IMR-90 (cell line): ENCODE measurements around the gene MYO1C. TPM values are rescaled to one million over a fixed set of nuclear protein-coding genes. Genes with fewer than 3 reads are reported as not detected.

Source experiments
- ATAC-seq: fragments of 200-7000 bp; cut with Tn5 transposase; 2 replicates; pipeline ENCODE4 v1.9.1; 2020; ENCODE audit warnings: low read depth, mild to moderate bottlenecking, moderate library complexity
- BruUV-seq: library from RNA; stranded (reverse); fragments of 400-500 nt; replicated peaks from 2 replicates; lab custom pipeline; 2021; lab: Mats Ljungman, UMichigan
- CTCF ChIA-PET: fragments of 300-600 bp; formaldehyde crosslinking; extraction: SDS; loops from one replicate; lab custom pipeline; 2021; ENCODE audit warnings: antibody characterized with exemption; lab: Yijun Ruan, JAX
- POLR2A ChIA-PET: fragments of 300-600 bp; sonication (Branson Sonifier 250); formaldehyde crosslinking; loops from one replicate; lab custom pipeline; 2022; ENCODE audit warnings: antibody characterized with exemption; ENCODE audit not compliant: unreplicated experiment; lab: Charles Lee
- DNase-seq: peaks from one replicate; pipeline ENCODE4 v3.0.0; 2013
- H2AFZ ChIP-seq: replicated peaks from 2 replicates; pipeline ENCODE3; 2013; ENCODE audit warnings: low read length, mild to moderate bottlenecking; ENCODE audit not compliant: poor library complexity
- H2AK5ac ChIP-seq: 2 replicates; pipeline ENCODE4 v1.6.1; 2013; ENCODE audit warnings: low read depth, low read length, inconsistent platforms
- H2AK9ac ChIP-seq: replicated peaks from 2 replicates; pipeline ENCODE3; 2013; ENCODE audit warnings: mild to moderate bottlenecking, low read depth, low read length, moderate library complexity; ENCODE audit not compliant: poor library complexity
- H2BK120ac ChIP-seq: 2 replicates; pipeline ENCODE4 v1.6.1; 2013; ENCODE audit warnings: low read depth, low read length, inconsistent platforms
- H2BK15ac ChIP-seq: 3 replicates; pipeline ENCODE4 v1.6.1; 2013; ENCODE audit warnings: low read depth, low read length, inconsistent platforms
- H2BK20ac ChIP-seq: 2 replicates; pipeline ENCODE4 v1.6.1; 2013; ENCODE audit warnings: low read depth, mild to moderate bottlenecking, inconsistent platforms, low read length, moderate library complexity
- H2BK5ac ChIP-seq: 2 replicates; pipeline ENCODE4 v1.6.1; 2013; ENCODE audit warnings: mild to moderate bottlenecking, low read depth, low read length, inconsistent platforms; ENCODE audit not compliant: poor library complexity, severe bottlenecking
- H3K14ac ChIP-seq: replicated peaks from 2 replicates; pipeline ENCODE4 v1.6.1; 2013; ENCODE audit warnings: low read depth, low read length, inconsistent platforms
- H3K18ac ChIP-seq: 2 replicates; pipeline ENCODE4 v1.6.1; 2013; ENCODE audit warnings: low read depth, low read length, control low read depth
- H3K23ac ChIP-seq: 2 replicates; pipeline ENCODE4 v1.6.1; 2013; ENCODE audit warnings: low read depth, low read length, inconsistent platforms
- H3K27ac ChIP-seq: 2 replicates; pipeline ENCODE4 v1.5.1; 2013; ENCODE audit warnings: mild to moderate bottlenecking, control low read depth, low read length; ENCODE audit not compliant: insufficient read depth
- H3K27me3 ChIP-seq: 2 replicates; pipeline ENCODE4 v1.6.1; 2013; ENCODE audit warnings: low read length; ENCODE audit not compliant: control insufficient read depth, insufficient read depth
- H3K36me3 ChIP-seq: 2 replicates; pipeline ENCODE4 v1.6.1; 2013; ENCODE audit warnings: low read length, mixed read lengths; ENCODE audit not compliant: control insufficient read depth, insufficient read depth
- H3K4ac ChIP-seq: 2 replicates; pipeline ENCODE4 v1.6.1; 2013; ENCODE audit warnings: low read depth, low read length, inconsistent platforms
- H3K4me1 ChIP-seq: 2 replicates; pipeline ENCODE4 v1.6.1; 2013; ENCODE audit warnings: low read length, mixed read lengths; ENCODE audit not compliant: control insufficient read depth, insufficient read depth
- H3K4me2 ChIP-seq: 2 replicates; pipeline ENCODE4 v1.6.1; 2013; ENCODE audit warnings: low read depth, mild to moderate bottlenecking, control low read depth, low read length, moderate library complexity
- H3K4me3 ChIP-seq: 2 replicates; pipeline ENCODE4 v1.5.1; 2013; ENCODE audit warnings: low read depth, mild to moderate bottlenecking, control low read depth, low read length, moderate library complexity; ENCODE audit not compliant: insufficient read depth
- H3K56ac ChIP-seq: 2 replicates; pipeline ENCODE4 v1.6.1; 2013; ENCODE audit warnings: low read length, inconsistent platforms; ENCODE audit not compliant: insufficient read depth; ENCODE audit errors: extremely low read depth
- H3K79me1 ChIP-seq, 2 experiments: 2 replicates each; pipeline ENCODE4 v1.6.1; 2013; ENCODE audit warnings: low read length in 2 of 2, inconsistent platforms in 1 of 2, low read depth in 1 of 2
- H3K9ac ChIP-seq: 2 replicates; pipeline ENCODE4 v1.6.1; 2013; ENCODE audit warnings: low read depth, low read length, control low read depth
- H3K9me1 ChIP-seq: 2 replicates; pipeline ENCODE4 v1.6.1; 2013; ENCODE audit warnings: low read length, inconsistent platforms; ENCODE audit not compliant: insufficient read depth
- H3K9me3 ChIP-seq: 2 replicates; pipeline ENCODE4 v1.6.1; 2013; ENCODE audit warnings: low read length; ENCODE audit not compliant: control insufficient read depth, insufficient read depth
- H4K20me1 ChIP-seq: 2 replicates; pipeline ENCODE4 v1.6.1; 2013; ENCODE audit warnings: low read length, inconsistent platforms; ENCODE audit not compliant: insufficient read depth
- H4K5ac ChIP-seq: 2 replicates; pipeline ENCODE4 v1.6.1; 2013; ENCODE audit warnings: mild to moderate bottlenecking, low read depth, low read length, control low read depth
- H4K8ac ChIP-seq, 2 experiments: 2 replicates each; pipeline ENCODE4 v1.6.1; 2013; ENCODE audit warnings: low read depth in 2 of 2, low read length in 2 of 2, control low read depth in 1 of 2, inconsistent platforms in 1 of 2
- H4K91ac ChIP-seq: 2 replicates; pipeline ENCODE4 v1.6.1; 2013; ENCODE audit warnings: low read depth, low read length, inconsistent platforms; ENCODE audit not compliant: insufficient read depth
- BHLHE40 ChIP-seq: fragments of 150-350 bp; IDR thresholded peaks from 2 replicates; pipeline ENCODE4 v1.6.1; 2016; ENCODE audit warnings: mild to moderate bottlenecking, low read depth, low read length
- CEBPB ChIP-seq: IDR thresholded peaks from 2 replicates; pipeline ENCODE4 v1.6.1; 2012; ENCODE audit warnings: low read depth, low read length, improper control_type of control experiment
- CHD1 ChIP-seq: IDR thresholded peaks from 2 replicates; pipeline ENCODE4 v1.6.1; 2012; ENCODE audit warnings: low read depth, low read length, improper control_type of control experiment
- FOS ChIP-seq: fragments of 150-350 bp; IDR thresholded peaks from 2 replicates; pipeline ENCODE4 v1.6.1; 2016; ENCODE audit warnings: low read depth, low read length
- MAFK ChIP-seq: IDR thresholded peaks from 2 replicates; pipeline ENCODE4 v1.6.1; 2012; ENCODE audit warnings: low read depth, low read length, improper control_type of control experiment
- MAZ ChIP-seq: IDR thresholded peaks from 2 replicates; pipeline ENCODE4 v1.6.1; 2012; ENCODE audit warnings: low read depth, mild to moderate bottlenecking, low read length, improper control_type of control experiment, moderate library complexity, borderline replicate concordance
- MXI1 ChIP-seq: IDR thresholded peaks from 2 replicates; pipeline ENCODE4 v1.6.1; 2012; ENCODE audit warnings: low read depth, mild to moderate bottlenecking, low read length, moderate library complexity, borderline replicate concordance
- NFE2L2 ChIP-seq: fragments of 150-350 bp; IDR thresholded peaks from 2 replicates; pipeline ENCODE4 v1.6.1; 2016; ENCODE audit warnings: low read depth, mild to moderate bottlenecking, low read length
- POLR2A ChIP-seq: IDR thresholded peaks from 2 replicates; pipeline ENCODE4 v1.6.1; 2012; ENCODE audit warnings: mild to moderate bottlenecking, low read depth, low read length
- RAD21 ChIP-seq: IDR thresholded peaks from 2 replicates; pipeline ENCODE4 v1.6.1; 2012; ENCODE audit warnings: low read length, improper control_type of control experiment
- RCOR1 ChIP-seq: IDR thresholded peaks from 2 replicates; pipeline ENCODE4 v1.6.1; 2012; ENCODE audit warnings: mild to moderate bottlenecking, low read length, improper control_type of control experiment; ENCODE audit not compliant: insufficient replicate concordance
- RFX5 ChIP-seq: IDR thresholded peaks from 2 replicates; pipeline ENCODE4 v1.8.0; 2012; ENCODE audit warnings: low read depth, mild to moderate bottlenecking, low read length, moderate library complexity
- SMC3 ChIP-seq: fragments of 150-350 bp; IDR thresholded peaks from 2 replicates; pipeline ENCODE4 v1.6.1; 2016; ENCODE audit warnings: low read depth, mild to moderate bottlenecking, antibody characterized with exemption, low read length, moderate library complexity
- USF2 ChIP-seq: fragments of 150-350 bp; IDR thresholded peaks from 2 replicates; pipeline ENCODE4 v1.6.1; 2017; ENCODE audit warnings: mild to moderate bottlenecking, antibody characterized with exemption, low read length, low read depth
- WGBS, 2 experiments: methylation state at CpG; one replicate each; pipeline versions ENCODE4 v1.1.5 to v1.1.7; 2013; ENCODE audit warnings: missing lambda C conversion rate in 2 of 2; ENCODE audit not compliant: insufficient read length in 1 of 2; ENCODE audit errors: extremely low coverage in 2 of 2; 5-methylcytosine and 5-hydroxymethylcytosine counted together
- dilution Hi-C: fragments of 300-500 bp; cut with HindIII; formaldehyde crosslinking; loops from one replicate; pipeline ENCODE4 v1.14.3; 2018; ENCODE audit warnings: low sequenced_read_pairs; ENCODE audit not compliant: unreplicated experiment
- in situ Hi-C: fragments of 300-500 bp; cut with MboI; formaldehyde crosslinking; loops from 3 replicates; pipeline ENCODE4 v1.14.3; 2019; ENCODE audit warnings: low sequenced_read_pairs, inconsistent platforms, mixed read lengths
- intact Hi-C: fragments of 100-400 bp; cut with micrococcal nuclease; formaldehyde crosslinking; loops from 2 replicates; pipeline ENCODE4 v1.10.0; 2022
- polyA plus RNA-seq, 3 experiments: library from polyadenylated mRNA; depleted of rRNA; stranded (reverse); fragments of >200 nt; gene quantifications; 2 replicates each; pipeline ENCODE4 v1.2.3, GENCODE V29; 2012; ENCODE audit warnings: low replicate concordance in 1 of 3
- total RNA-seq: library from RNA; depleted of rRNA; stranded (reverse); fragments of >200 nt; gene quantifications from 2 replicates; pipeline ENCODE4 v1.2.3, GENCODE V29; 2012
- TF ChIP-seq, protein P1 (sequence below): conservative IDR thresholded peaks from 2 replicates; pipeline ENCODE4 v1.5.1; 2012; ENCODE audit warnings: mild to moderate bottlenecking, low read depth, low read length, improper control_type of control experiment
- TF ChIP-seq, protein P2 (sequence below): fragments of 150-350 bp; IDR thresholded peaks from 2 replicates; pipeline ENCODE4 v1.6.1; 2016; ENCODE audit warnings: low read depth, mild to moderate bottlenecking, low read length, moderate library complexity, borderline replicate concordance

The MYO1C gene
- total and polyA plus RNA-seq, 2 of the 4 experiments (the other 2 are of a cell fraction), result 162 to 196 TPM

DNA sequence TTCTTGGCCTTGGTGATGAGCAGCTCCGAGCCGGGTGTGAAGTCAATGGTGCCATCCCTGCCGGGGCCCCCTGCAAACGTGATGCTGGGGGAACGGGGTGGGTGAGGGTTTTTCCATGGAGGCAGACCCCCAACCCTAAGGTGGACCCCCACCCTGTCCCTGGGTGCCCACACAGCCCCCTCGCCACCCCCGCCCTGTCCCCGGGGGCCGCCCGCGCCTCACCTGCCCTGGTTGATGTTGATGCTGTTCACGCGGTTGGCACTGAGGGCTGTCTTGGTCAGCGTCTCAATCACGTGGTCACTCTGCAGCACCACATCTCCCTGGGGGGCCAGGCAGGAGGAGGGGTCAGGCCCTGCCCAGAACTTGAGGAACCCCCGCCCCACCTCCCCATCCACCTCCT is 25.2 kb downstream of the MYO1C start:
- H2AFZ ChIP-seq, result no peak overlapping the region
- H3K14ac ChIP-seq, result no peak overlapping the region
- no peak overlapping the region for H2BK20ac ChIP-seq
- no peak overlapping the region for H3K4ac ChIP-seq
- peaks cover 19% of the 10 kb centered on the region for H4K20me1 ChIP-seq
- no peaks in the 10 kb centered on the region for H3K9me3 ChIP-seq
- peaks cover 75% of the 10 kb centered on the region for H3K36me3 ChIP-seq
- peaks cover 2% of the 10 kb centered on the region; the same call in 1 of the 2 replicates for H3K4me1 ChIP-seq
- peaks cover 9% of the 10 kb centered on the region; the same call in 1 of the 2 replicates for H3K9me1 ChIP-seq
- intact Hi-C loops (no loop called here), in situ Hi-C loops (no loop called here), dilution Hi-C loops (no loop called here)
- H2AK5ac ChIP-seq, result no peak overlapping the region
- no peak overlapping the region for H2BK15ac ChIP-seq
- no peak overlapping the region for H3K56ac ChIP-seq
- H2BK5ac ChIP-seq, result no peak overlapping the region
- CTCF ChIA-PET, result no interaction called here
- H3K79me1 ChIP-seq, result peaks cover 11 to 37% of the 10 kb centered on the region in 2 experiments; a peak in 3 of 4 replicates
- no peaks in the 10 kb centered on the region for H3K27me3 ChIP-seq
- no peak overlapping the region for H3K18ac ChIP-seq
- H3K9ac ChIP-seq, result no peak overlapping the region
- H3K27ac ChIP-seq, result no peak overlapping the region
- no peak overlapping the region for H3K23ac ChIP-seq
- ATAC-seq (no peak), DNase-seq (no peak)
- no TSS peak for BruUV-seq
- H4K5ac ChIP-seq, result no peak overlapping the region
- no peak overlapping the region for H4K8ac ChIP-seq
- no peak overlapping the region for H2BK120ac ChIP-seq
- POLR2A ChIA-PET, result no interaction called here
- no peak overlapping the region for H3K4me2 ChIP-seq
- TF ChIP-seq RFX5, result no peak
- TF ChIP-seq CHD1, result no peak
- TF ChIP-seq, protein P1, sequence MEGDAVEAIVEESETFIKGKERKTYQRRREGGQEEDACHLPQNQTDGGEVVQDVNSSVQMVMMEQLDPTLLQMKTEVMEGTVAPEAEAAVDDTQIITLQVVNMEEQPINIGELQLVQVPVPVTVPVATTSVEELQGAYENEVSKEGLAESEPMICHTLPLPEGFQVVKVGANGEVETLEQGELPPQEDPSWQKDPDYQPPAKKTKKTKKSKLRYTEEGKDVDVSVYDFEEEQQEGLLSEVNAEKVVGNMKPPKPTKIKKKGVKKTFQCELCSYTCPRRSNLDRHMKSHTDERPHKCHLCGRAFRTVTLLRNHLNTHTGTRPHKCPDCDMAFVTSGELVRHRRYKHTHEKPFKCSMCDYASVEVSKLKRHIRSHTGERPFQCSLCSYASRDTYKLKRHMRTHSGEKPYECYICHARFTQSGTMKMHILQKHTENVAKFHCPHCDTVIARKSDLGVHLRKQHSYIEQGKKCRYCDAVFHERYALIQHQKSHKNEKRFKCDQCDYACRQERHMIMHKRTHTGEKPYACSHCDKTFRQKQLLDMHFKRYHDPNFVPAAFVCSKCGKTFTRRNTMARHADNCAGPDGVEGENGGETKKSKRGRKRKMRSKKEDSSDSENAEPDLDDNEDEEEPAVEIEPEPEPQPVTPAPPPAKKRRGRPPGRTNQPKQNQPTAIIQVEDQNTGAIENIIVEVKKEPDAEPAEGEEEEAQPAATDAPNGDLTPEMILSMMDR, result no peak
- no peak for TF ChIP-seq RCOR1
- TF ChIP-seq, protein P2, sequence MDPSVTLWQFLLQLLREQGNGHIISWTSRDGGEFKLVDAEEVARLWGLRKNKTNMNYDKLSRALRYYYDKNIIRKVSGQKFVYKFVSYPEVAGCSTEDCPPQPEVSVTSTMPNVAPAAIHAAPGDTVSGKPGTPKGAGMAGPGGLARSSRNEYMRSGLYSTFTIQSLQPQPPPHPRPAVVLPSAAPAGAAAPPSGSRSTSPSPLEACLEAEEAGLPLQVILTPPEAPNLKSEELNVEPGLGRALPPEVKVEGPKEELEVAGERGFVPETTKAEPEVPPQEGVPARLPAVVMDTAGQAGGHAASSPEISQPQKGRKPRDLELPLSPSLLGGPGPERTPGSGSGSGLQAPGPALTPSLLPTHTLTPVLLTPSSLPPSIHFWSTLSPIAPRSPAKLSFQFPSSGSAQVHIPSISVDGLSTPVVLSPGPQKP, result no peak
- TF ChIP-seq MXI1, result no peak
- no peak for TF ChIP-seq BHLHE40
- TF ChIP-seq USF2, result no peak
- no peak for TF ChIP-seq POLR2A
- TF ChIP-seq NFE2L2, result no peak
- TF ChIP-seq MAFK, result no peak
- TF ChIP-seq CEBPB, result no peak
- TF ChIP-seq FOS, result no peak
- no peak for TF ChIP-seq MAZ
- no peak for TF ChIP-seq RAD21
- no peak for TF ChIP-seq SMC3
- WGBS, 2 experiments, result no CpG with 5 or more reads among the region's 16 CpGs
- H2AK9ac ChIP-seq, result no peak overlapping the region
- H4K91ac ChIP-seq, result no peak overlapping the region
- no peak overlapping the region for H3K4me3 ChIP-seq
